Colonic mucosa (tissue), 4 donors: ENCODE measurements around the gene P2RX3. TPM values are rescaled to one million over a fixed set of nuclear protein-coding genes. Genes with fewer than 3 reads are reported as not detected.
"Not testable (repeated sequence)": the region's sequence is repeated elsewhere in the genome, so short reads cannot be mapped to it uniquely, and the experiment has no call there.

Experiments
- DNase-seq: peaks from one replicate; pipeline ENCODE4 v3.0.0-alpha.2; 2020
- H3K27ac ChIP-seq: fragments of 200-600 bp; one replicate; pipeline ENCODE4 v1.8.0; 2021
- H3K27me3 ChIP-seq: fragments of 200-600 bp; one replicate; pipeline ENCODE4 v1.8.0; 2021
- H3K36me3 ChIP-seq: fragments of 200-600 bp; one replicate; pipeline ENCODE4 v1.8.0; 2021
- H3K4me1 ChIP-seq: fragments of 200-600 bp; one replicate; pipeline ENCODE4 v1.8.0; 2021; ENCODE audit warnings: mild to moderate bottlenecking
- H3K4me3 ChIP-seq: fragments of 200-600 bp; one replicate; pipeline ENCODE4 v1.8.0; 2021
- H3K9ac ChIP-seq, 2 donors: one replicate each; pipeline ENCODE4 v1.7.0; 2013; ENCODE audit warnings: control low read depth in 2 of 2, low read depth in 2 of 2, low read length in 2 of 2
- H3K9me3 ChIP-seq: fragments of 200-600 bp; one replicate; pipeline ENCODE4 v1.8.0; 2021
- intact Hi-C: fragments of 100-400 bp; cut with DNase I; formaldehyde crosslinking; loops from one replicate; pipeline ENCODE4 v1.14.1; 2022
- total RNA-seq, 2 donors: library from RNA; stranded (reverse); fragmentation: NEBNext Ultra II Directional in 1 of 2; extraction: Animal tissue kit (Norgen Biotek cat#: 25700) in 1 of 2; gene quantifications; one replicate each; pipeline ENCODE4 v1.2.1, GENCODE V29; 2021
- TF ChIP-seq, protein P1 (sequence below): fragments of 200-600 bp; IDR thresholded peaks from one replicate; pipeline ENCODE4 v1.8.0; 2022; ENCODE audit warnings: antibody characterized with exemption, mild to moderate bottlenecking
- donor health status: healthy.
- donor health status: DM: no; HTN: no; CAD: no.
- donor health status: DM: no; HTN: no; CAD: no.

The P2RX3 gene
- not detected for total RNA-seq

GRCh38 chr11:57338142-57338541 is at the start of gene P2RX3:
Gene P2RX3 (plus strand): TSS chr11:57338352. CDS start chr11:57338551, 199 bp downstream.
- TF ChIP-seq, protein P1, sequence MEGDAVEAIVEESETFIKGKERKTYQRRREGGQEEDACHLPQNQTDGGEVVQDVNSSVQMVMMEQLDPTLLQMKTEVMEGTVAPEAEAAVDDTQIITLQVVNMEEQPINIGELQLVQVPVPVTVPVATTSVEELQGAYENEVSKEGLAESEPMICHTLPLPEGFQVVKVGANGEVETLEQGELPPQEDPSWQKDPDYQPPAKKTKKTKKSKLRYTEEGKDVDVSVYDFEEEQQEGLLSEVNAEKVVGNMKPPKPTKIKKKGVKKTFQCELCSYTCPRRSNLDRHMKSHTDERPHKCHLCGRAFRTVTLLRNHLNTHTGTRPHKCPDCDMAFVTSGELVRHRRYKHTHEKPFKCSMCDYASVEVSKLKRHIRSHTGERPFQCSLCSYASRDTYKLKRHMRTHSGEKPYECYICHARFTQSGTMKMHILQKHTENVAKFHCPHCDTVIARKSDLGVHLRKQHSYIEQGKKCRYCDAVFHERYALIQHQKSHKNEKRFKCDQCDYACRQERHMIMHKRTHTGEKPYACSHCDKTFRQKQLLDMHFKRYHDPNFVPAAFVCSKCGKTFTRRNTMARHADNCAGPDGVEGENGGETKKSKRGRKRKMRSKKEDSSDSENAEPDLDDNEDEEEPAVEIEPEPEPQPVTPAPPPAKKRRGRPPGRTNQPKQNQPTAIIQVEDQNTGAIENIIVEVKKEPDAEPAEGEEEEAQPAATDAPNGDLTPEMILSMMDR, result no peak
- Histone ChIP-seq H3K27ac (no peak within 1 kb of the TSS), H3K36me3 (no peaks in the 10 kb centered on the region), H3K27me3 (no peaks in the 10 kb centered on the region), H3K9ac (no peak within 1 kb of the TSS), H3K4me1 (peaks cover 7% of the 10 kb centered on the region), H3K4me3 (no peak within 1 kb of the TSS), H3K9me3 (no peaks in the 10 kb centered on the region)
- no peak for DNase-seq
- intact Hi-C loops, result no loop called here

- TF ChIP-seq, protein P1, result no peak
- peak overlapping the region; percentile 31 for H3K27ac ChIP-seq
- no peaks in the 10 kb centered on the region for H3K9me3 ChIP-seq
- H3K36me3 ChIP-seq, result no peaks in the 10 kb centered on the region
- no peak overlapping the region for H3K4me3 ChIP-seq
- no peaks in the 10 kb centered on the region for H3K27me3 ChIP-seq
- H3K4me1 ChIP-seq, result peaks cover 4% of the 10 kb centered on the region
- DNase-seq, result peak; percentile 72
- intact Hi-C loops, result no loop called here
- H3K9ac ChIP-seq, result peak overlapping the region in 1 of 2 donors; percentile 19
Observed at GRCh38 chr11:57288771-57289579, 49.2 kb upstream of the P2RX3 start.

GRCh38 chr11:57290288-57290687 is 47.9 kb upstream of the P2RX3 start:
- Histone ChIP-seq H3K9me3 (no peaks in the 10 kb centered on the region), H3K36me3 (no peaks in the 10 kb centered on the region), H3K9ac (no peak overlapping the region), H3K4me1 (peaks cover 4% of the 10 kb centered on the region), H3K27ac (no peak overlapping the region), H3K4me3 (no peak overlapping the region), H3K27me3 (no peaks in the 10 kb centered on the region)
- intact Hi-C loops, result no loop called here
- no peak for DNase-seq
- TF ChIP-seq, protein P1, result no peak

DNA sequence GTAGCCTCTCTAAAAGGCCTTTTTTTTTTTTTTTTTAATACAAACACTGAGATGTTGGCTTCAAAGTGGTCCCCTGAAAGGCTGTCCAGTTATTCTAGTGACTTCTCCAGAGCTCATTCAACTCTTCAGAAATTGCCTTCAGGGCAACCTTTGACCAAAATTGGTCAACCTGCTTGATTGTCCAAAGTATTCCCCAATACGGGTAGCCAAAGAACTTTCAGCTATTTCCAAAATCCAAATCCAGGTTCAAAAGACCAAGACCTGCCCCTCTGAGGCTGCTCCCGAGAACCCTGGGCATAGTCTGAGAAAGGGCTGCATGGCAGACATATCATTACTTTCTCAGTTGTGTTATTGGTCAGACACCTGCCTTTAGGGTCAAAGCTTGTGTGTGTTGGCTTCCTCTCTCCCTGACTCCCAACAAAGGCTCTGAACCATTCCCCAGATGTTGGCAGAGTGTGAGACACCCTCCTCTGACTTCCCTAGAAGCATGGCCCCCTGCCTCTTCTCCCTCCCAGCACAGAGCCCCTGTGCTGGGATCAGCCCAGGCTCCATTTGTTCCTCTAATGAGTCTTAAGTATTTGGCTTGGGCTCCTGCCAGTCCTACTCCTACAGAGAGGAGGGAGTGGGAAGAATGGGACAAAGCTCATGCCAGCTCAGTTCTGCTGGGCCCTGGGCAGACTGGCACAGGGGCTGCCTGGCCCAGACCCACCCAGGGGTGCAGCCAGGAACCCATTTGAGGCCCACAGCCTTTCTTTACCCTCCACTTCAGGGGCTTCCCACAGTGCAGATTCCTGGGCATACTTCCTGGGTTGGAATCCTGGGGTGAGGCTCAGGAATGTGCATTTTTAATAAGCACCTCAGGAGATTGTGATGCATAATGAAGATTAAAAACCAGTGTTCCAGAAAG is 43.7 kb upstream of the P2RX3 start:
- no peak overlapping the region for H3K4me3 ChIP-seq
- DNase-seq, result peak; percentile 66
- no peaks in the 10 kb centered on the region for H3K9me3 ChIP-seq
- no peak overlapping the region for H3K9ac ChIP-seq
- TF ChIP-seq, protein P1, result no peak
- no peaks in the 10 kb centered on the region for H3K27me3 ChIP-seq
- H3K27ac ChIP-seq, result no peak overlapping the region
- no peaks in the 10 kb centered on the region for H3K4me1 ChIP-seq
- H3K36me3 ChIP-seq, result peaks cover 5% of the 10 kb centered on the region
- intact Hi-C loops, result no loop called here

- H3K4me3 ChIP-seq, H3K9ac ChIP-seq, H3K27ac ChIP-seq, DNase-seq, H3K9me3 ChIP-seq, intact Hi-C loops, H3K4me1 ChIP-seq, H3K27me3 ChIP-seq: not testable (repeated sequence)
- peaks cover 13% of the 10 kb centered on the region for H3K36me3 ChIP-seq
Observed at GRCh38 chr11:57296205-57296604, 41.9 kb upstream of the P2RX3 start.
